K562 (cell line): Measurements from ENCODE around the gene KPTN. TPM values are rescaled to one million over a fixed set of nuclear protein-coding genes. Genes with fewer than 3 reads are reported as not detected.

Experiments
- ATAC-seq: fragments of 200-7000 bp; cut with Tn5 transposase; 3 replicates; pipeline ENCODE4 v1.9.1; 2020; ENCODE audit warnings: moderate library complexity
- BruUV-seq: library from RNA; stranded (reverse); fragments of 400-500 nt; replicated peaks from 2 replicates; lab custom pipeline; 2021; lab: Mats Ljungman, UMichigan
- CTCF ChIA-PET: fragments of 300-600 bp; formaldehyde crosslinking; extraction: SDS; loops from one replicate; lab custom pipeline; 2021; ENCODE audit warnings: low intra/inter-chr PET ratio; lab: Yijun Ruan, JAX
- POLR2A ChIA-PET: fragments of 300-600, 350-650 bp; sonication (Branson Sonifier 250); formaldehyde crosslinking; extraction: SDS; loops from one replicate; lab custom pipeline; 2021; ENCODE audit warnings: antibody characterized with exemption, inconsistent platforms; lab: Yijun Ruan, JAX
- DNase-seq, 4 experiments: peaks; one replicate each; pipeline versions ENCODE4 v3.0.0 to v3.0.0-alpha.2; 2011 to 2018; ENCODE audit warnings: low spot score in 3 of 4, mixed read lengths in 3 of 4; ENCODE audit errors: extremely low read depth in 1 of 4
- FAIRE-seq: peaks from 2 replicates; lab custom pipeline; 2011; peaks lifted over from hg19 to GRCh38; lab: Jason Lieb, UNC
- H2AFZ ChIP-seq: 2 replicates; pipeline ENCODE4 v1.6.0; 2011; ENCODE audit warnings: low read depth, low read length, control low read depth, inconsistent platforms
- H3K27ac ChIP-seq: fragments of 200-600 bp; 3 replicates; pipeline ENCODE4 v1.8.0; 2011; ENCODE audit warnings: low read depth, mild to moderate bottlenecking, control low read depth, inconsistent platforms, low read length, moderate library complexity, mixed read lengths; ENCODE audit errors: extremely low read depth
- H3K27me3 ChIP-seq, 2 experiments: fragments of 300-600 bp in 1 of 2; 2 replicates in 1 of 2; 3 replicates in 1 of 2; pipeline versions ENCODE4 v1.6.0 to v1.8.0; 2011; ENCODE audit warnings: inconsistent platforms in 2 of 2, low read length in 2 of 2, mild to moderate bottlenecking in 1 of 2, mixed read lengths in 1 of 2, moderate library complexity in 1 of 2; ENCODE audit not compliant: control insufficient read depth in 2 of 2, insufficient read depth in 2 of 2
- H3K36me3 ChIP-seq: fragments of 300-600 bp; 3 replicates; pipeline ENCODE4 v1.8.0; 2011; ENCODE audit warnings: mild to moderate bottlenecking, low read length, inconsistent platforms; ENCODE audit not compliant: control insufficient read depth, insufficient read depth
- H3K4me1 ChIP-seq, 2 experiments: fragments of 200-600 bp in 1 of 2; replicated peaks in 1 of 2; 2 replicates in 1 of 2; 3 replicates in 1 of 2; pipeline versions ENCODE4 v1.5.1 to v1.8.0; 2011; ENCODE audit warnings: inconsistent platforms in 2 of 2, low read length in 2 of 2, mild to moderate bottlenecking in 1 of 2, mixed read lengths in 1 of 2, moderate library complexity in 1 of 2; ENCODE audit not compliant: control insufficient read depth in 2 of 2, insufficient read depth in 2 of 2
- H3K4me2 ChIP-seq: 2 replicates; pipeline ENCODE4 v1.6.1; 2011; ENCODE audit warnings: low read length, control low read depth, inconsistent platforms, mixed read lengths; ENCODE audit not compliant: insufficient read depth
- H3K4me3 ChIP-seq: fragments of 200-600 bp; sonication (generic), shearing (Covaris generic); 2 replicates; pipeline ENCODE4 v1.5.1; 2016; ENCODE audit warnings: control low read depth, inconsistent platforms
- H3K79me2 ChIP-seq: fragments of 200-600 bp; 3 replicates; pipeline ENCODE4 v1.8.0; 2011; ENCODE audit warnings: low read length, inconsistent platforms; ENCODE audit not compliant: control insufficient read depth, insufficient read depth
- H3K9ac ChIP-seq, 2 experiments: 2 replicates each; pipeline versions ENCODE4 v1.6.0 to v1.6.1; 2011; ENCODE audit warnings: low read depth in 2 of 2, low read length in 2 of 2, control low read depth in 1 of 2, inconsistent platforms in 1 of 2, mild to moderate bottlenecking in 1 of 2, mixed read lengths in 1 of 2; ENCODE audit not compliant: insufficient read depth in 1 of 2
- H3K9me1 ChIP-seq: one replicate; pipeline ENCODE4 v1.6.0; 2011; ENCODE audit warnings: inconsistent platforms, mild to moderate bottlenecking, low read length, moderate library complexity; ENCODE audit not compliant: control insufficient read depth, insufficient read depth
- H3K9me3 ChIP-seq: replicated peaks from 2 replicates; pipeline ENCODE4 v1.5.1; 2011; ENCODE audit warnings: low read depth, low read length, inconsistent platforms; ENCODE audit not compliant: control insufficient read depth, insufficient read depth
- H4K20me1 ChIP-seq: replicated peaks from 2 replicates; pipeline ENCODE4 v1.6.1; 2011; ENCODE audit warnings: low read length, inconsistent platforms, mixed read lengths; ENCODE audit not compliant: control insufficient read depth, insufficient read depth
- EHMT2 ChIP-seq: fragments of 450-650 bp; IDR thresholded peaks from 2 replicates; pipeline ENCODE4 v1.6.1; 2018; ENCODE audit warnings: antibody characterized with exemption
- MIER1 ChIP-seq: fragments of 450-650 bp; IDR thresholded peaks from 2 replicates; pipeline ENCODE4 v1.6.1; 2016; ENCODE audit warnings: antibody characterized with exemption, mild to moderate bottlenecking, low read depth
- ZBTB7A ChIP-seq: IDR thresholded peaks from 2 replicates; pipeline ENCODE4 v1.6.1; 2011; ENCODE audit warnings: low read depth, mild to moderate bottlenecking, low read length, moderate library complexity, borderline replicate concordance; ENCODE audit not compliant: control insufficient read depth
- ZNF699 ChIP-seq: fragments of 250-450 bp; sonication (Bioruptor Pico); IDR thresholded peaks from 2 replicates; pipeline ENCODE4 v1.8.0; 2021; ENCODE audit warnings: mild to moderate bottlenecking, moderate library complexity; ENCODE audit not compliant: insufficient replicate concordance
- WGBS: fragments of 100-300 bp; shearing (Covaris generic); methylation state at CpG from one replicate; pipeline ENCODE4 v1.1.6; 2016; ENCODE audit warnings: low coverage, mixed read lengths; ENCODE audit not compliant: insufficient coverage; ENCODE audit errors: missing lambda C conversion rate; 5-methylcytosine and 5-hydroxymethylcytosine counted together
- in situ Hi-C: fragments of 300-500 bp; cut with MboI; formaldehyde crosslinking; loops from 4 replicates; pipeline ENCODE4 v1.15.0; 2018; ENCODE audit warnings: inconsistent platforms, mixed read lengths
- intact Hi-C: fragments of 100-400 bp; cut with micrococcal nuclease; formaldehyde crosslinking; loops from 2 replicates; pipeline ENCODE4 v1.14.2; 2022
- polyA plus RNA-seq, 8 experiments: library from polyadenylated mRNA; depleted of rRNA in 4 of 8; stranded (reverse) in 5 of 8; unstranded in 3 of 8; fragments of >200 nt; fragmentation: Nextera tagmentation in 2 of 8; fragmentation: Illumina TruSeq in 1 of 8; extraction: Ambion mirVana in 2 of 8; extraction: Trizol in 1 of 8; gene quantifications; 2 replicates each; pipeline versions ENCODE4 v1.2.1 to v1.2.3, GENCODE V29; 2011 to 2014; ENCODE audit warnings: inconsistent platforms in 1 of 8, missing spikeins in 1 of 8
- total RNA-seq, 7 experiments: library from RNA; depleted of rRNA in 6 of 7; stranded (reverse); fragments of >200 nt in 6 of 7; fragmentation: Illumina TruSeq in 2 of 7; extraction: Trizol in 2 of 7; gene quantifications; 2 replicates each; pipeline versions ENCODE4 v1.2.1 to v1.2.3, GENCODE V29; 2011 to 2021; ENCODE audit warnings: low replicate concordance in 1 of 7
- TF ChIP-seq, protein P1 (sequence below), 2 experiments: fragments of 450-650 bp; formaldehyde crosslinking in 1 of 2; IDR thresholded peaks; 2 replicates each; pipeline versions ENCODE4 v1.4.0 to v1.6.1; 2014 to 2020; ENCODE audit warnings: mild to moderate bottlenecking in 2 of 2, borderline replicate concordance in 1 of 2, low read depth in 1 of 2

KPTN gene
- total and polyA plus RNA-seq, 9 of the 15 experiments (the other 6 are each of a cell fraction or from before 2014, with no cell fraction given), result 0.56 to 18.2 (median 8.5) TPM

DNA sequence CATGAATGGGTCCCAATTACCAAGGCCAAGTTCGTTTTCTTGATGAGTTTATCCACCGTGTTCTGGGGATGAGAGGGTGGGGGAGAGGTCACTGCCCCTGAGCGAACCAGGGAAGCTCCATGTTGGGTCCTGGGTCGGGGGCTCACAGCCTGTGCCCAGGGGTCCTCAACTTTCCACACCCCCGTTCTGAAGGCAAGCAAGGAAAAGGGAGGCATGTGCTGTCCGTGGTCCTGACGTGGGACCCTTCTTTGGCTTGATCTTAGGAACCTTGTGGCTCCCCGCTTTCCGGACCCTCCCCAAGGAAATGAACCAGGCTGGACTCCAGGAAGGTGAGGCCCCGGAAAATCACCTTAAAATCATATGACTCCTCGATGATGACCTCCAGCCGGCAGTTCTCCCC, 46.5 kb downstream of the KPTN start:
- Histone ChIP-seq H3K9ac (no peak overlapping the region), H4K20me1 (peaks cover 19% of the 10 kb centered on the region; the same call in 1 of the 2 replicates), H3K9me3 (no peaks in the 10 kb centered on the region), H2AFZ (no peak overlapping the region), H3K4me1 (no peaks in the 10 kb centered on the region; a peak in 1 of 5 replicates), H3K9me1 (peaks cover 3% of the 10 kb centered on the region), H3K27me3 (peaks cover 3 to 10% of the 10 kb centered on the region in 2 experiments; a peak in 1 of 5 replicates), H3K79me2 (no peaks in the 10 kb centered on the region), H3K4me2 (no peak overlapping the region), H3K36me3 (no peaks in the 10 kb centered on the region), H3K4me3 (no peak overlapping the region), H3K27ac (no peak overlapping the region)
- in situ Hi-C loops (loop anchor here (5.0 kb wide), 1 partner anchor 260 kb away; no protein-coding TSS in a partner anchor), intact Hi-C loops (loop anchor here (5.0 kb wide), 2 partner anchors 45 to 80 kb away; partner anchors contain the start of genes KPTN and NAPA)
- FAIRE-seq, result no peak
- CTCF ChIA-PET, result interaction anchor here (0.7 to 4.6 kb wide), 4 partner anchors 45 to 351 kb away, joined by 3 to 79 read pairs (median 16); no protein-coding TSS in a partner anchor
- WGBS, result 4% methylated on average over 12 of the region's 12 CpGs
- POLR2A ChIA-PET, result interaction anchor here (0.8 to 0.9 kb wide), 2 partner anchors 9 kb away, joined by 3 to 4 read pairs; no protein-coding TSS in a partner anchor
- no peak for ATAC-seq
- TF ChIP-seq, protein P1, sequence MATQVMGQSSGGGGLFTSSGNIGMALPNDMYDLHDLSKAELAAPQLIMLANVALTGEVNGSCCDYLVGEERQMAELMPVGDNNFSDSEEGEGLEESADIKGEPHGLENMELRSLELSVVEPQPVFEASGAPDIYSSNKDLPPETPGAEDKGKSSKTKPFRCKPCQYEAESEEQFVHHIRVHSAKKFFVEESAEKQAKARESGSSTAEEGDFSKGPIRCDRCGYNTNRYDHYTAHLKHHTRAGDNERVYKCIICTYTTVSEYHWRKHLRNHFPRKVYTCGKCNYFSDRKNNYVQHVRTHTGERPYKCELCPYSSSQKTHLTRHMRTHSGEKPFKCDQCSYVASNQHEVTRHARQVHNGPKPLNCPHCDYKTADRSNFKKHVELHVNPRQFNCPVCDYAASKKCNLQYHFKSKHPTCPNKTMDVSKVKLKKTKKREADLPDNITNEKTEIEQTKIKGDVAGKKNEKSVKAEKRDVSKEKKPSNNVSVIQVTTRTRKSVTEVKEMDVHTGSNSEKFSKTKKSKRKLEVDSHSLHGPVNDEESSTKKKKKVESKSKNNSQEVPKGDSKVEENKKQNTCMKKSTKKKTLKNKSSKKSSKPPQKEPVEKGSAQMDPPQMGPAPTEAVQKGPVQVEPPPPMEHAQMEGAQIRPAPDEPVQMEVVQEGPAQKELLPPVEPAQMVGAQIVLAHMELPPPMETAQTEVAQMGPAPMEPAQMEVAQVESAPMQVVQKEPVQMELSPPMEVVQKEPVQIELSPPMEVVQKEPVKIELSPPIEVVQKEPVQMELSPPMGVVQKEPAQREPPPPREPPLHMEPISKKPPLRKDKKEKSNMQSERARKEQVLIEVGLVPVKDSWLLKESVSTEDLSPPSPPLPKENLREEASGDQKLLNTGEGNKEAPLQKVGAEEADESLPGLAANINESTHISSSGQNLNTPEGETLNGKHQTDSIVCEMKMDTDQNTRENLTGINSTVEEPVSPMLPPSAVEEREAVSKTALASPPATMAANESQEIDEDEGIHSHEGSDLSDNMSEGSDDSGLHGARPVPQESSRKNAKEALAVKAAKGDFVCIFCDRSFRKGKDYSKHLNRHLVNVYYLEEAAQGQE (IDR thresholded peaks at IDR 0.05; ENCODE audit: borderline replicate concordance), result peak; percentile 96
- TF ChIP-seq, protein P1 (CRISPR knock-in tag; IDR thresholded peaks at IDR 0.05; ENCODE audit: low read depth), result peak; percentile 88
- TF ChIP-seq EHMT2, result peak; percentile 95
- TF ChIP-seq MIER1, result peak; percentile 91
- peak; percentile 59; the same call in 1 of the 2 replicates for TF ChIP-seq ZBTB7A
- TF ChIP-seq ZNF699 (CRISPR knock-in tag), result no peak
- no TSS peak for BruUV-seq
- no peak for DNase-seq
